Vagina (tissue), 2 donors: ENCODE measurements around the gene SKAP1. TPM values are rescaled to one million over a fixed set of nuclear protein-coding genes. Genes with fewer than 3 reads are reported as not detected.

Source experiments
- DNase-seq, 2 donors: peaks; one replicate each; pipeline ENCODE4 v3.0.0-alpha.2; 2017; ENCODE audit errors: extremely low spot score in 2 of 2
- H3K27ac ChIP-seq: fragments of 200-600 bp; sonication (generic); one replicate; pipeline ENCODE4 v1.5.1; 2019
- H3K27me3 ChIP-seq: fragments of 200-600 bp; sonication (generic); one replicate; pipeline ENCODE4 v1.5.1; 2019
- H3K36me3 ChIP-seq, 2 donors: fragments of 200-600 bp; sonication (generic); one replicate each; pipeline ENCODE4 v1.5.1; 2017 to 2019
- H3K4me1 ChIP-seq: fragments of 200-600 bp; sonication (generic); one replicate; pipeline ENCODE4 v1.5.1; 2019
- H3K4me3 ChIP-seq, 2 donors: fragments of 200-600 bp; sonication (generic); 1 replicate in 1 of 2; 2 replicates in 1 of 2; pipeline ENCODE4 v1.5.1; 2016 to 2019
- H3K9me3 ChIP-seq: fragments of 200-600 bp; sonication (generic); one replicate; pipeline ENCODE4 v1.5.1; 2019
- CTCF ChIP-seq, 3 experiments: fragments of 450-650 bp in 2 of 3; fragments of 200-600 bp in 1 of 3; sonication (generic) in 1 of 3; IDR thresholded peaks; one replicate each; pipeline ENCODE4 v1.5.1; 2017 to 2019; ENCODE audit warnings: antibody characterized with exemption in 3 of 3, mild to moderate bottlenecking in 2 of 3, moderate library complexity in 2 of 3
- POLR2A ChIP-seq, 2 donors: fragments of 450-650 bp; IDR thresholded peaks; one replicate each; pipeline ENCODE4 v1.6.1; 2017; ENCODE audit warnings: antibody characterized with exemption in 2 of 2, mild to moderate bottlenecking in 2 of 2, moderate library complexity in 2 of 2
- POLR2AphosphoS5 ChIP-seq, 2 donors: sonication (generic); formaldehyde crosslinking; IDR thresholded peaks; one replicate each; pipeline ENCODE4 v1.9.0; 2017; ENCODE audit warnings: antibody characterized with exemption in 2 of 2, mild to moderate bottlenecking in 2 of 2, low read depth in 1 of 2; ENCODE audit not compliant: insufficient read depth in 1 of 2
- intact Hi-C: fragments of 100-400 bp; cut with DNase I; formaldehyde crosslinking; loops from one replicate; pipeline ENCODE4 v1.15.1; 2023
- total RNA-seq: library from RNA; depleted of rRNA; stranded (reverse); fragments of >200 nt; gene quantifications from one replicate; pipeline ENCODE4 v1.2.3, GENCODE V29; 2016

Gene SKAP1
- total RNA-seq, 1 donor from 2014 or later = 5.6 TPM

GRCh38 chr17:48459070-48459844 is 29.2 kb upstream of the SKAP1 start:
- Histone ChIP-seq H3K4me1 (no peaks in the 10 kb centered on the region), H3K27ac (no peak overlapping the region), H3K4me3 (no peak overlapping the region), H3K27me3 (no peaks in the 10 kb centered on the region), H3K36me3 (no peaks in the 10 kb centered on the region), H3K9me3 (no peaks in the 10 kb centered on the region)
- no peak for DNase-seq
- TF ChIP-seq CTCF (IDR thresholded peaks at IDR 0.05) = no peak
- TF ChIP-seq POLR2A (IDR thresholded peaks at IDR 0.05) = no peak
- no peak for TF ChIP-seq POLR2AphosphoS5 (IDR thresholded peaks at IDR 0.05; ENCODE audit: insufficient read depth in 1 of 2, low read depth in 1 of 2)
- intact Hi-C loops = no loop called here

- Histone ChIP-seq H3K4me3 (no peak overlapping the region), H3K9me3 (no peaks in the 10 kb centered on the region), H3K27ac (no peak overlapping the region), H3K4me1 (no peaks in the 10 kb centered on the region), H3K36me3 (no peaks in the 10 kb centered on the region), H3K27me3 (no peaks in the 10 kb centered on the region)
- TF ChIP-seq CTCF (IDR thresholded peaks at IDR 0.05) (peak; percentile 54 to 60 (median 57)), POLR2A (IDR thresholded peaks at IDR 0.05) (no peak)
- intact Hi-C loops = no loop called here
- DNase-seq = no peak
These were observed 27.2 kb upstream of the SKAP1 start for GRCh38 chr17:48457080-48457836.

GRCh38 chr17:48456589-48456988 is 26.6 kb upstream of the SKAP1 start:
- no peak for TF ChIP-seq CTCF (IDR thresholded peaks at IDR 0.05)
- peak in 1 of 2 donors; percentile 18 for TF ChIP-seq POLR2AphosphoS5 (IDR thresholded peaks at IDR 0.05; ENCODE audit: insufficient read depth in 1 of 2, low read depth in 1 of 2)
- H3K27me3 ChIP-seq = no peaks in the 10 kb centered on the region

GRCh38 chr17:48455791-48456190 is 25.8 kb upstream of the SKAP1 start:
- no peaks in the 10 kb centered on the region for H3K27me3 ChIP-seq
- H3K4me1 ChIP-seq = no peaks in the 10 kb centered on the region
- H3K27ac ChIP-seq = no peak overlapping the region
- intact Hi-C loops = no loop called here
- TF ChIP-seq POLR2A (IDR thresholded peaks at IDR 0.05) (no peak), POLR2AphosphoS5 (IDR thresholded peaks at IDR 0.05; ENCODE audit: insufficient read depth in 1 of 2, low read depth in 1 of 2) (no peak), CTCF (IDR thresholded peaks at IDR 0.05) (no peak)
- no peak for DNase-seq
- no peak overlapping the region for H3K4me3 ChIP-seq
- H3K9me3 ChIP-seq = no peaks in the 10 kb centered on the region
- H3K36me3 ChIP-seq = no peaks in the 10 kb centered on the region

More at GRCh38 chr17:48456589-48456988, 26.6 kb upstream of the SKAP1 start:
- intact Hi-C loops = no loop called here
- DNase-seq = no peak
- Histone ChIP-seq H3K36me3 (no peaks in the 10 kb centered on the region), H3K27ac (no peak overlapping the region), H3K9me3 (no peaks in the 10 kb centered on the region), H3K4me3 (no peak overlapping the region), H3K4me1 (no peaks in the 10 kb centered on the region)

- no peak overlapping the region for H3K27ac ChIP-seq
- H3K27me3 ChIP-seq = no peaks in the 10 kb centered on the region
- H3K4me3 ChIP-seq = no peak overlapping the region
- TF ChIP-seq POLR2AphosphoS5 (IDR thresholded peaks at IDR 0.05; ENCODE audit: insufficient read depth in 1 of 2, low read depth in 1 of 2) = no peak
- no peak for TF ChIP-seq CTCF (IDR thresholded peaks at IDR 0.05)
- TF ChIP-seq POLR2A (IDR thresholded peaks at IDR 0.05) = no peak
- no peaks in the 10 kb centered on the region for H3K36me3 ChIP-seq
- H3K4me1 ChIP-seq = no peaks in the 10 kb centered on the region
- intact Hi-C loops = no loop called here
- no peaks in the 10 kb centered on the region for H3K9me3 ChIP-seq
- DNase-seq = no peak
These were observed 23.4 kb upstream of the SKAP1 start for GRCh38 chr17:48453447-48453846.
